H9 (cell line): ENCODE measurements around the gene OLA1. TPM values are rescaled to one million over a fixed set of nuclear protein-coding genes. Genes with fewer than 3 reads are reported as not detected.
A peak's percentile ranks its signal among the peaks of the same experiment; 100 is the strongest.

ENCODE experiments used
- DNase-seq: peaks from one replicate; pipeline ENCODE4 v3.0.0-alpha.2; 2017
- H2AFZ ChIP-seq: one replicate; pipeline ENCODE4 v1.6.1; 2013; ENCODE audit warnings: mild to moderate bottlenecking, low read length, control low read depth, moderate library complexity
- H2AK5ac ChIP-seq: 2 replicates; pipeline ENCODE4 v1.6.1; 2013; ENCODE audit warnings: low read length, control low read depth, mixed read lengths; ENCODE audit not compliant: insufficient read length
- H2BK120ac ChIP-seq: one replicate; pipeline ENCODE4 v1.6.1; 2013; ENCODE audit warnings: low read depth, mild to moderate bottlenecking, low read length, control low read depth, inconsistent platforms; ENCODE audit not compliant: poor library complexity, severe bottlenecking
- H2BK12ac ChIP-seq: 2 replicates; pipeline ENCODE4 v1.6.1; 2013; ENCODE audit warnings: low read length, control low read depth, mixed read lengths, low read depth; ENCODE audit not compliant: insufficient read length
- H2BK15ac ChIP-seq: 2 replicates; pipeline ENCODE4 v1.6.1; 2013; ENCODE audit warnings: low read depth, low read length, control low read depth
- H2BK20ac ChIP-seq: one replicate; pipeline ENCODE4 v1.6.1; 2013; ENCODE audit warnings: low read depth, mild to moderate bottlenecking, low read length, control low read depth, inconsistent platforms; ENCODE audit not compliant: poor library complexity, severe bottlenecking
- H2BK5ac ChIP-seq: 2 replicates; pipeline ENCODE4 v1.6.1; 2013; ENCODE audit warnings: low read length, control low read depth, mixed read lengths; ENCODE audit not compliant: insufficient read length
- H3K14ac ChIP-seq: 2 replicates; pipeline ENCODE4 v1.6.1; 2013; ENCODE audit warnings: low read length, control low read depth; ENCODE audit not compliant: insufficient read depth
- H3K18ac ChIP-seq: 2 replicates; pipeline ENCODE4 v1.6.1; 2013; ENCODE audit warnings: low read depth, mild to moderate bottlenecking, mixed read lengths, low read length, control low read depth; ENCODE audit not compliant: insufficient read length
- H3K23ac ChIP-seq: 2 replicates; pipeline ENCODE4 v1.6.1; 2013; ENCODE audit warnings: low read length, control low read depth, mixed read lengths, low read depth; ENCODE audit not compliant: insufficient read length
- H3K23me2 ChIP-seq: 2 replicates; pipeline ENCODE4 v1.6.1; 2013; ENCODE audit warnings: low read depth, mild to moderate bottlenecking, mixed read lengths, low read length, control low read depth; ENCODE audit not compliant: insufficient read length, poor library complexity, severe bottlenecking
- H3K27ac ChIP-seq: 2 replicates; pipeline ENCODE4 v1.5.1; 2013; ENCODE audit warnings: low read length, control low read depth, mixed read lengths, low read depth; ENCODE audit not compliant: insufficient read length
- H3K27me3 ChIP-seq: 2 replicates; pipeline ENCODE4 v1.6.1; 2013; ENCODE audit warnings: low read length, control low read depth, inconsistent platforms; ENCODE audit not compliant: insufficient read depth
- H3K4ac ChIP-seq: 2 replicates; pipeline ENCODE4 v1.6.1; 2013; ENCODE audit warnings: low read depth, mild to moderate bottlenecking, control low read depth, inconsistent platforms, low read length, moderate library complexity
- H3K4me1 ChIP-seq: 2 replicates; pipeline ENCODE4 v1.6.1; 2013; ENCODE audit warnings: low read length, control low read depth, inconsistent platforms; ENCODE audit not compliant: insufficient read depth
- H3K4me2 ChIP-seq: 2 replicates; pipeline ENCODE4 v1.6.1; 2013; ENCODE audit warnings: low read length, control low read depth, mixed read lengths; ENCODE audit not compliant: insufficient read length, insufficient read depth
- H3K56ac ChIP-seq: 2 replicates; pipeline ENCODE4 v1.6.1; 2013; ENCODE audit warnings: low read depth, mild to moderate bottlenecking, mixed read lengths, low read length, control low read depth; ENCODE audit not compliant: insufficient read length
- H3K79me1 ChIP-seq: 2 replicates; pipeline ENCODE4 v1.6.1; 2013; ENCODE audit warnings: low read depth, mild to moderate bottlenecking, moderate library complexity, low read length, control low read depth, inconsistent platforms; ENCODE audit not compliant: insufficient read depth, poor library complexity, severe bottlenecking
- H3K79me2 ChIP-seq: 2 replicates; pipeline ENCODE4 v1.6.1; 2013; ENCODE audit warnings: low read length, control low read depth, inconsistent platforms; ENCODE audit not compliant: insufficient read depth
- H3K9ac ChIP-seq: 2 replicates; pipeline ENCODE4 v1.6.1; 2013; ENCODE audit warnings: low read length, control low read depth, mixed read lengths; ENCODE audit not compliant: insufficient read length; ENCODE audit errors: extremely low read depth
- H3K9me3 ChIP-seq: one replicate; pipeline ENCODE4 v1.6.1; 2013; ENCODE audit warnings: low read depth, low read length, inconsistent platforms; ENCODE audit not compliant: control insufficient read depth
- H3T11ph ChIP-seq: one replicate; pipeline ENCODE4 v1.6.1; 2013; ENCODE audit warnings: mild to moderate bottlenecking, low read length, control low read depth, inconsistent platforms
- H4K20me1 ChIP-seq: one replicate; pipeline ENCODE4 v1.6.1; 2013; ENCODE audit not compliant: control insufficient read depth, insufficient read length, insufficient read depth
- H4K5ac ChIP-seq: 2 replicates; pipeline ENCODE4 v1.6.1; 2013; ENCODE audit warnings: low read depth, mild to moderate bottlenecking, mixed read lengths, low read length, control low read depth; ENCODE audit not compliant: insufficient read length
- H4K8ac ChIP-seq: replicated peaks from 2 replicates; pipeline ENCODE4 v1.6.1; 2013; ENCODE audit warnings: low read length, control low read depth, mixed read lengths, low read depth; ENCODE audit not compliant: insufficient read length
- H4K91ac ChIP-seq: 2 replicates; pipeline ENCODE4 v1.6.1; 2013; ENCODE audit warnings: low read depth, mild to moderate bottlenecking, moderate library complexity, mixed read lengths, low read length, control low read depth; ENCODE audit not compliant: insufficient read length
- H3K27ac Mint-ChIP-seq, 3 experiments: 2 replicates in 2 of 3; 3 replicates in 1 of 3; pipeline ENCODE4 v1.8.0; 2020 to 2021; ENCODE audit warnings: mixed read lengths in 3 of 3, mild to moderate bottlenecking in 1 of 3, moderate library complexity in 1 of 3
- H3K27me3 Mint-ChIP-seq: 2 replicates; pipeline ENCODE4 v1.8.0; 2021; ENCODE audit warnings: low read depth, mild to moderate bottlenecking, moderate library complexity, mixed read lengths
- H3K36me3 Mint-ChIP-seq, 3 experiments: 2 replicates in 2 of 3; 3 replicates in 1 of 3; pipeline ENCODE4 v1.8.0; 2020 to 2021; ENCODE audit warnings: low read depth in 3 of 3, mixed read lengths in 3 of 3; ENCODE audit not compliant: insufficient read depth in 1 of 3
- H3K4me1 Mint-ChIP-seq, 2 experiments: 2 replicates each; pipeline ENCODE4 v1.8.0; 2020; ENCODE audit warnings: mixed read lengths in 2 of 2
- H3K4me3 Mint-ChIP-seq, 2 experiments: 2 replicates in 1 of 2; 3 replicates in 1 of 2; pipeline ENCODE4 v1.8.0; 2020 to 2021; ENCODE audit warnings: mild to moderate bottlenecking in 2 of 2, mixed read lengths in 2 of 2, moderate library complexity in 1 of 2
- H3K9me3 Mint-ChIP-seq, 2 experiments: 2 replicates in 1 of 2; 3 replicates in 1 of 2; pipeline ENCODE4 v1.8.0; 2020; ENCODE audit warnings: mild to moderate bottlenecking in 2 of 2, mixed read lengths in 2 of 2, moderate library complexity in 1 of 2
- CTCF ChIP-seq: fragments of 200-600 bp; sonication (generic); conservative IDR thresholded peaks from 3 replicates; pipeline ENCODE4 v1.8.0; 2021; ENCODE audit warnings: antibody characterized with exemption, mild to moderate bottlenecking
- WGBS: extraction: QIAGEN DNeasy Blood & Tissue Kit; methylation state at CpG from one replicate; pipeline ENCODE4 v1.1.7; 2013; ENCODE audit warnings: missing lambda C conversion rate, low lambda C conversion rate, mixed read lengths; ENCODE audit not compliant: insufficient read length; ENCODE audit errors: extremely low coverage; 5-methylcytosine and 5-hydroxymethylcytosine counted together
- total RNA-seq: library from RNA; stranded (reverse); gene quantifications from 2 replicates; pipeline ENCODE4 v1.2.1, GENCODE V29; 2021

OLA1 gene
- total RNA-seq, 1 experiment from 2014 or later: 133 TPM

GRCh38 chr2:174040417-174040701 lies 208.0 kb downstream of the OLA1 start:
- no peak overlapping the region for H3K27ac ChIP-seq
- no peak overlapping the region for H2BK12ac ChIP-seq
- no peak overlapping the region for H2BK15ac ChIP-seq
- no peak overlapping the region for H2BK20ac ChIP-seq
- Mint-ChIP-seq H3K27me3 (peaks cover 3% of the 10 kb centered on the region), H3K27ac (peak overlapping the region in 1 of 3 experiments; percentile 65; a peak in 2 of 7 replicates), H3K9me3 (peaks cover 0 to 3% of the 10 kb centered on the region in 2 experiments; a peak in 1 of 5 replicates), H3K4me1 (peaks cover 31 to 34% of the 10 kb centered on the region in 2 experiments), H3K4me3 (no peak overlapping the region), H3K36me3 (no peaks in the 10 kb centered on the region)
- no peak overlapping the region for H2BK5ac ChIP-seq
- no peak for DNase-seq
- H2AK5ac ChIP-seq: no peak overlapping the region
- H3K4me2 ChIP-seq: no peak overlapping the region
- H3K23ac ChIP-seq: no peak overlapping the region
- H4K5ac ChIP-seq: no peak overlapping the region
- no peak for TF ChIP-seq CTCF
- no peaks in the 10 kb centered on the region for H3K23me2 ChIP-seq
- no peak overlapping the region for H3K4ac ChIP-seq
- no peak overlapping the region for H3K9ac ChIP-seq
- no CpG with 5 or more reads among the region's 2 CpGs for WGBS
- H4K91ac ChIP-seq: no peak overlapping the region
- no peaks in the 10 kb centered on the region for H3K79me2 ChIP-seq
- no peaks in the 10 kb centered on the region for H3K27me3 ChIP-seq
- no peak overlapping the region for H3T11ph ChIP-seq
- H2AFZ ChIP-seq: no peak overlapping the region
- H3K79me1 ChIP-seq: no peaks in the 10 kb centered on the region
- H4K20me1 ChIP-seq: no peaks in the 10 kb centered on the region
- no peak overlapping the region for H3K14ac ChIP-seq
- H4K8ac ChIP-seq: no peak overlapping the region
- H3K56ac ChIP-seq: no peak overlapping the region
- no peak overlapping the region for H2BK120ac ChIP-seq
- H3K18ac ChIP-seq: no peak overlapping the region
- peaks cover 5% of the 10 kb centered on the region for H3K4me1 ChIP-seq
- H3K9me3 ChIP-seq: no peaks in the 10 kb centered on the region
